Measurements from ENCODE around the gene CCM2. TPM values are rescaled to one million over a fixed set of nuclear protein-coding genes. Genes with fewer than 3 reads are reported as not detected.
"Not testable (repeated sequence)": the region's sequence is repeated elsewhere in the genome, so short reads cannot be mapped to it uniquely, and the experiment has no call there.

The CCM2 gene
- total RNA-seq, 1 donor from 2014 or later: 63.1 TPM

- intact Hi-C loops (cut with micrococcal nuclease): no loop called here
- Mint-ChIP-seq H3K4me1 (peaks cover 36% of the 10 kb centered on the region), H3K4me3 (no peak overlapping the region)
These were observed 9.6 kb upstream of the CCM2 start for GRCh38 chr7:44990109-44991023.

GRCh38 chr7:44992004-44992795 lies 7.8 kb upstream of the CCM2 start:
- DNase-seq; intact Hi-C loops (cut with micrococcal nuclease); H3K27me3 Mint-ChIP-seq; H3K4me3 Mint-ChIP-seq; H3K9me3 Mint-ChIP-seq; H3K36me3 Mint-ChIP-seq (ENCODE audit: low read depth); H3K27ac Mint-ChIP-seq: not testable (repeated sequence)
- H3K4me1 Mint-ChIP-seq: peaks cover 46% of the 10 kb centered on the region

More at GRCh38 chr7:44990109-44991023, 9.6 kb upstream of the CCM2 start:
- Mint-ChIP-seq H3K27me3 (no peaks in the 10 kb centered on the region), H3K9me3 (no peaks in the 10 kb centered on the region), H3K27ac (no peak overlapping the region), H3K36me3 (ENCODE audit: low read depth) (peaks cover 13% of the 10 kb centered on the region)
- no peak for DNase-seq

GRCh38 chr7:44994877-44995554 lies 5.0 kb upstream of the CCM2 start:
- Mint-ChIP-seq H3K9me3 (no peaks in the 10 kb centered on the region), H3K27me3 (peaks cover 3% of the 10 kb centered on the region), H3K4me1 (peaks cover 36% of the 10 kb centered on the region), H3K4me3 (peak overlapping the region; percentile 43), H3K27ac (peak overlapping the region; percentile 71), H3K36me3 (ENCODE audit: low read depth) (no peaks in the 10 kb centered on the region)
- peak; percentile 75 for DNase-seq
- intact Hi-C loops (cut with micrococcal nuclease): loop anchor here (1.0 kb wide), 1 partner anchor 9 kb away; no protein-coding TSS in a partner anchor

DNA sequence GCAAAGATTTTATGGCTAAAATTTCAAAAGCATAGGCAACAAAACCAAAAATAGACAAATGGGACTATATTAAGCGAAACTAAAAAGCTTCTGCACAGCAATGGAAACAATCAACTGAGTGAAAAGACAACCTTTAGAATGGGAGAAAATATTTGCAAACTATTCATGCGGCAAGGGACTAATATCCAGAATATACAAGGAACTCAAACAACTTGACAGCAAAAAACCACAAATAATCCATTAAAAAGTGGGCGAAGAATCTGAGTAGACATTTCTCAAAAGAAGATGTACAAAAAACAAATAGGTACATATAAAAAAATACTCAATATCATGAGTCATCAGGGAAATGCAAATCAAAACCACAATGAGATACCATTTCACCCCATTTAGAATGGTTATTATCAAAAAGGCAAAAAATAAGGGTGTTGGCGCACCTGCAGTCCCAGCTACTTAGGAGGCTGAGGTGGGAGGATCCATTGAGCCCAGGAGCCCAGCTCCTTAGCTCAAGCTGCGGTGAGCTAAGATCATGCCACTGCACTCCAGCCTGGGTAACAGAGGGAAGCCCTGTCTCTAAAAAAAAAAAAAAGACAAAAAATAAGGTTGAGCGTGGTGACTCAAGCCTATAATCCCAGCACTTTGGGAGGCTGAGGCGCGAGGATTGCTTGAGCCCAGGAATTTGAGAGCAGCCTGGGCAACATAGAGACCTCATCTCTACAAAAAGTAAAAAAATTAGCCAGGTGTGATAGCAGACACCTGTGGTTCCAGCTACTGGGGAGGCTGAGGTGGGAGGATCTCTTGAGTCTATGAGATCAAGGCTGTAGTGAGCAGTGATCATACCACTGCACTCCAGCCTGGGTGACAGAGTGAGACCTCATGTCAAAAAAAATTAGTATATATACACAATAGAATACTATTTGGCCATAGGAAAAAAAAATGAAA lies 4.2 kb upstream of the CCM2 start:
- no peak for DNase-seq
- Mint-ChIP-seq H3K36me3 (ENCODE audit: low read depth) (no peaks in the 10 kb centered on the region), H3K9me3 (no peaks in the 10 kb centered on the region), H3K27me3 (peaks cover 3% of the 10 kb centered on the region), H3K4me1 (peaks cover 34% of the 10 kb centered on the region), H3K27ac (peak overlapping the region; percentile 71), H3K4me3 (peak overlapping the region; percentile 53)
- intact Hi-C loops (cut with micrococcal nuclease): loop anchor here (1.0 kb wide), 1 partner anchor 10 kb away; no protein-coding TSS in a partner anchor

- DNase-seq: no peak
- intact Hi-C loops (cut with micrococcal nuclease): loop anchor here (2.0 kb wide), 1 partner anchor 202 kb away; the partner anchor contains the start of gene PPIA
- peaks cover 13% of the 10 kb centered on the region for H3K36me3 Mint-ChIP-seq (ENCODE audit: low read depth)
- H3K27me3 Mint-ChIP-seq: peaks cover 3% of the 10 kb centered on the region
- H3K4me3 Mint-ChIP-seq: peak overlapping the region; percentile 87
- H3K4me1 Mint-ChIP-seq: peaks cover 50% of the 10 kb centered on the region
- peak overlapping the region; percentile 55 for H3K27ac Mint-ChIP-seq
- no peaks in the 10 kb centered on the region for H3K9me3 Mint-ChIP-seq
These were observed 1.7 kb upstream of the CCM2 start for GRCh38 chr7:44998153-44998871.

- Mint-ChIP-seq H3K4me1 (peaks cover 53% of the 10 kb centered on the region), H3K4me3 (peak overlapping the region; percentile 87), H3K27ac (peak overlapping the region; percentile 97), H3K36me3 (ENCODE audit: low read depth) (peaks cover 15% of the 10 kb centered on the region), H3K9me3 (no peaks in the 10 kb centered on the region), H3K27me3 (peaks cover 3% of the 10 kb centered on the region)
- DNase-seq: peak; percentile 100
- intact Hi-C loops (cut with micrococcal nuclease): loop anchor here (1.0 to 2.0 kb wide), 8 partner anchors 13 to 393 kb away; partner anchors contain the start of genes MYO1G, OGDH, PPIA and PURB
These were observed 532 bp upstream of the CCM2 start for GRCh38 chr7:44999245-45000092.

DNA sequence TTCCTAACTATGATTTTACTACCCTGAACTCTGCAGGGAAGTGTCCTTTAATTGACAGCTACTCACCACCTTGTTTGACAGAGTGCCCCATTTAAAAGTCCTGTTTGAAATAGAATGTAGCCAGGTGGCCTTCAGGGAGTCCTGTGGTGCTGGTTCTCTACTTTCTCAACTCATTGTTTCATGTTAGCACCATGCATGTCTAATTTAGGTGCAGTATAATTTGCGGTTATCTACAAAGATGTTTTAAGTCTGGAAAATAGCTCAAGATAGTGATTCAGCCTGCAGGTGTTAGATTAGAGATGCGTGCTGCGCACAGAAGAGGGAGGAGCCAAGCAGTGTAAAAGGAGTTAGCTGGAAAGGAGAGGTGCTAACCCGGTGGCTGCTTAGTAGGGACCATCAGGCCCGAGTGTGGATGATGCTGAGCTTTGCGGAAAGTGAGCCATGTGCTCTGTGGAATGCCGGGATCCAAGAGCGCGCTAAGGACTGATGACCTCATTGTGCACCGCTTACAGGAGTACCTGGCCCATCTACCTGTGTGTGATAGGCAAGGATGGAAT lies 1.2 kb downstream of the CCM2 start:
- Mint-ChIP-seq H3K4me3 (peak overlapping the region; percentile 87), H3K9me3 (no peaks in the 10 kb centered on the region), H3K27ac (peak overlapping the region; percentile 96), H3K36me3 (ENCODE audit: low read depth) (peaks cover 21% of the 10 kb centered on the region), H3K27me3 (peaks cover 3% of the 10 kb centered on the region), H3K4me1 (peaks cover 48% of the 10 kb centered on the region)
- peak; percentile 86 for DNase-seq
- intact Hi-C loops (cut with micrococcal nuclease): loop anchor here (1.0 to 2.0 kb wide), 4 partner anchors 27 to 394 kb away; partner anchors contain the start of gene OGDH

- peak overlapping the region; percentile 96 for H3K27ac Mint-ChIP-seq
- H3K9me3 Mint-ChIP-seq: no peaks in the 10 kb centered on the region
- H3K4me3 Mint-ChIP-seq: peak overlapping the region; percentile 87
- no peak for DNase-seq
- peaks cover 45% of the 10 kb centered on the region for H3K4me1 Mint-ChIP-seq
- intact Hi-C loops (cut with micrococcal nuclease): loop anchor here (1.0 to 2.0 kb wide), 4 partner anchors 26 to 395 kb away; partner anchors contain the start of gene OGDH
- peaks cover 3% of the 10 kb centered on the region for H3K27me3 Mint-ChIP-seq
- peaks cover 21% of the 10 kb centered on the region for H3K36me3 Mint-ChIP-seq (ENCODE audit: low read depth)
These were observed 1.8 kb downstream of the CCM2 start for GRCh38 chr7:45001826-45002225.

- intact Hi-C loops (cut with micrococcal nuclease): no loop called here
- no peaks in the 10 kb centered on the region for H3K9me3 Mint-ChIP-seq
These were observed 3.8 kb downstream of the CCM2 start for GRCh38 chr7:45003789-45004188.

DNA sequence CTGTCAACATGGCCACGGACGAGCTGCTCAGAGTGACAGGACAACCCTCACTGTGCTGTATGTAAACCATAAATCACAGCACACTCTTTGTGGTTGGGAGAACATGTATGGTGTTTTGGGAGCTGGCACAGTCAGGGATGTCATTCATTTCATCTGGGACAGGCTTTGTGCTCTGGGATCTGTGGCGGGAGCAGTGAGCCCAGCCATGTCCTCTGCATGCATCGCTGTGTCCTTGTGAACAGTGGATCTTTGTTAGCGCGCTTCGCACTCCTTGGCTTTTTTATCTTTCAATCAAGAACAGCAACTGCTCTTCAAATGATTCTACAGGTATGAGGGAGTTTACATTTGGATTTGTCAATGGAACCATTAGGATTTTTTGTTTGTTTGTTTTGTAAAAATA lies 7.1 kb downstream of the CCM2 start:
- DNase-seq: no peak
- Mint-ChIP-seq H3K4me1 (peaks cover 51% of the 10 kb centered on the region), H3K27me3 (no peaks in the 10 kb centered on the region), H3K9me3 (no peaks in the 10 kb centered on the region), H3K4me3 (peak overlapping the region; percentile 7), H3K27ac (peak overlapping the region; percentile 10), H3K36me3 (ENCODE audit: low read depth) (peaks cover 29% of the 10 kb centered on the region)
- intact Hi-C loops (cut with micrococcal nuclease): no loop called here

More at GRCh38 chr7:45003789-45004188, 3.8 kb downstream of the CCM2 start:
- Mint-ChIP-seq H3K36me3 (ENCODE audit: low read depth) (peaks cover 29% of the 10 kb centered on the region), H3K4me3 (no peak overlapping the region), H3K27ac (no peak overlapping the region), H3K4me1 (peaks cover 52% of the 10 kb centered on the region), H3K27me3 (peaks cover 3% of the 10 kb centered on the region)
- no peak for DNase-seq
